Left cardiac atrium (tissue), 4 donors: ENCODE results near the gene CLEC2B. TPM values are rescaled to one million over a fixed set of nuclear protein-coding genes. Genes with fewer than 3 reads are reported as not detected.

Source experiments
- ATAC-seq, 2 donors: fragments of 200-7000 bp; cut with Tn5 transposase; one replicate each; pipeline ENCODE4 v1.9.1; 2020; ENCODE audit warnings: mild to moderate bottlenecking in 2 of 2, moderate library complexity in 2 of 2
- DNase-seq: peaks from one replicate; pipeline ENCODE4 v3.0.0-alpha.2; 2020
- intact Hi-C, 2 donors: fragments of 100-400 bp; cut with DNase I; formaldehyde crosslinking; loops; one replicate each; pipeline versions ENCODE4 v1.14.1 to v1.15.1; 2022 to 2023
- total RNA-seq, 2 donors: library from RNA; stranded (reverse); fragmentation: NEBNext Ultra II Directional; extraction: Animal tissue kit (Norgen Biotek cat#: 25700); gene quantifications; one replicate each; pipeline ENCODE4 v1.2.1, GENCODE V29; 2021
- donor health status: DM: no; HTN: yes; CAD: no.
- donor health status: DM: no; HTN: yes; CAD: no; lungs with severe emphysema.
- donor health status: DM: yes; HTN: yes; CAD: no.
- donor health status: Dilated cardiomyopathy.

Gene CLEC2B
- total RNA-seq, 2 donors from 2014 or later, result 3.9 to 8.6 TPM

DNA sequence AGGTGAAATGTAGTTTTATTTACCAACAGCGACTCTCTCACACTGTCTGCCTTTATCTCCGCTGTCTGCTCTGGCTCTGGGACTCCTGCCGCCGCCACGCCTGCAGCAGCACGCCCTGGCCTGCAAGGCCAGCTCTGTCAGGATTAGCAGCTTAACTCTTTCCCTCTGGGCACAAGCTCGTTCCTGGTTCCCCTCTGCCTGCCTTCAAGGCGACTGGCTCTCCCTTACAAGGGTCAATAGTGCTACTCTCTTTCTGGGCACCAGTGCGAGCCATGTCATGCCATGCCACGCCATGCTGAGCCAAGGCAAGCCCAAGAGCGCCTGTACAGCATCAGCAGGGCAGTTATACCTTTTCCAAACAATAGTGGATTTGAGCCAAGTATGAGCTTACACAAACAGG lies 3.6 kb upstream of the CLEC2B start:
- DNase-seq (no peak), ATAC-seq (peak in 1 of 2 donors; percentile 71)
- intact Hi-C loops, result no loop called here

DNA sequence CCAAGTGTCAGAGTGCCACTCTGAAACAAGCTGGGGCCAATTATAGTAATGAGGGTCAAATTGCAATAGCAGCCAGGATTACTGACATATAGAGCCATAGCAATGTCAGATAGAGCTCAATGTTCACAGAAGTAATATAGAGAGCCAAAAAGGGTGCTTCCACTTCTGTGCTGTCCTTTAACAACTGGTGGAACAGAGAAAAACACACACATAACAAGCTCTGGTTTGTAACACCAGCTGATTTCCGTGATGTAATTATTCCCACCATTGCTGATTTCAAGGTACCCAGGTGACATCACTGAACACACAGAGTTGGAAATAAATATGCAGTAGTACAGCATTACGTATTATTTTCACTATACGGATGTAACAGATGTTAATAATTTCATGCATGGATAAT lies 3.0 kb upstream of the CLEC2B start:
- no peak for DNase-seq
- intact Hi-C loops, result no loop called here
- no peak for ATAC-seq

DNA sequence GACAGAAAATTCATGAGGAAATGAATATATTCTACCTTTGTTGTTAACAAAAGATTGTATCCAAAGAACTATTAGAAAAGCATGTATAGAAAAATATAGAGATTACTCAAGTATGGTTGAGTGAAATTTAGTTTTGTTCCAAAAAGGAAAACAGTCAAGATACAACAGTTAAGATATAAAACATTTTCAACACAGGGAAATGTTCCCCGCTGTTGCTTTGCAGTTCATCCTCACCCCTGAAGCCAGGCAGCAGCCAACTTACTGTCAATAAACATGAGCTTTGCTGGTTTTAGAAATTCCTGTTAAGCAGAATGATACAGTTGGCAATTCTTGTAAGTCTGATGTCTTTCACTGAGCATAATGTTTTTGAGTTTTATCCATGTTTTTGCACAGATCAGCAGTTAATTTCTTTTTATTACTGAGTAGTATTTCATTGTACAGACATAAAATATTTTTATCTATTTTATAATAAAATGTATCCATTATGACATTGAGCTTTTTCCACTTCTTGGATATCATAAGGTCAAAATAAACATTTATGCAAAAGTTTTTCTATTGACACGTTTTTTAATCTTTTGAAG lies 1.2 kb upstream of the CLEC2B start:
- DNase-seq (no peak), ATAC-seq (peak in 1 of 2 donors; percentile 42)
- intact Hi-C loops, result no loop called here

DNA sequence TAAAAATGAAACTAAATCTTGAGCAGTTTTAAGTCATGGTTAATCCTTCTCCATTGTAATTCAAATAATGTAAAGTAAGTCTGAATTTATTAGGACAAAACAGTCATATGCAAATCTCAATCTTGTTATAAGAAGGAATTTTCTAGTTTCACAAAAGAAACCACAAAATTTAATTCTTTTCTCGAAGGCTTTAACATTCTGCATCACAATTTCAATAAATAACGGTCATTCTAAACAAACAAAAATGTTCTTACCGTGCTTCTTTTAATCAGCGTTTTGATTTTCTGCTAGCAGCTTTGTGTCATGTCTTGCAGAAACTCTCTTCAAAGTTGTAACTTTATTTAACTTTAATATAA lies 225 bp downstream of the CLEC2B start:
- no peak for ATAC-seq
- no peak for DNase-seq

DNA sequence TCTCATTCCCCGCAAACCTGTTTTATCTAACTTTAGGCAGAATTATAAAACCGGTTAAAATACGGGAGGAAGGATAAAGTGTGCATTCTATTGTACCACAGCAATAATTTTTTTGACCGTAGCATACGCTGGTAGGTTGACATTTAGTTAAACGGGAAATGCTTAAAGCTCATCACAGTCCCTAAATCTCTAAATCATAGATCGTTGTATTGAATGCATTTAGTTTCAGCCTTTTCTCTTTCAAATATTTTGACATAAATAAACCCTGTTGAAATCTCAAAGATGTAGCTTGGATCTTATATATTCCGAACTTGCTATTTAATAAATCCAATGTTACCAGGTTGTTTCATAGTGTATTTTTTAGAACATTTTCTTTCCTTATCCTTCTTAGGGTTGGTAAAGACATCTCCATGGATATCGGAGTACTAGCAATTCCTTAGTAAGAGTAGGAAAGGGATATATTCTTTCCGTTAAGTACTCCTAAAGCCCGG lies 798 bp downstream of the CLEC2B start:
- intact Hi-C loops, result no loop called here
- ATAC-seq (no peak), DNase-seq (no peak)

More for the DNA sequence above, 225 bp downstream of the CLEC2B start:
- intact Hi-C loops, result no loop called here

DNA sequence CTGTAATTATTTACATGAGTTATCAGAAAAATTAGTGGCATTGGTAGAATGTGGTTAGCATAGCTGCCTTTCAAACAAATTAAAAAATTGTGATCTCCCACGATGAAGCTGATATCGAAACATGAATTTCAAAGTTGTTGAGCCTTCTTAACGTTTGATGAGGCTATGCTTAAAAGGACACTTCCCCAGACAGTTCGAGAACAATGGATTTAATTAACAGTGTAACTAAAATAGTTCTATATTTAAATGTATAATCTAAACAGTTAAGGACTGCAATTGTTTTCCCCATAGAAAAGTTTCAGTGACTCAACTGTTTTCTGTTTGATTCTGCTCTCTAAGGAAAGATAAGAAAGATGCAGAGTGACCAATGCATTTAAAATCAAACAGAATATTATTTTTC lies 1.6 kb downstream of the CLEC2B start:
- DNase-seq, result no peak
- intact Hi-C loops, result no loop called here
- no peak for ATAC-seq

DNA sequence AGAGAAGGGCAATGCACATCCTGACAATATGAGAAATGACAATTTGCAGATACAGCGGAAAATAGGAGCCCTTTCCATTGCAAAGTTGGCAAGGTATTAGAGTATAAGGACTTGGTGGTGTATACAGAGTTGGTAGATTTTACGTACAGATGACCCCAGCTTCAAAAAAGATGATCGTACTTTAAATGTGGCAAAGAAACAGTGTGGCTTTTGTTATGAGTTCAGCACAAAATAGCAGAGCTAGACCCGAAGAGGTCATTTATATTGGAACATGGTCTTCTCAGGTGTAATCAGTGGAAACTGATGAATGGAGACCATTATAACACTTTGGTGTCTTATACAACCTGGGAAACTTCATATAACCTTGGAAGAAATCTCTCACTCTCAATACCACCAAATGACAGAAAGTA lies 2.3 kb downstream of the CLEC2B start:
- intact Hi-C loops, result no loop called here
- no peak for ATAC-seq
- DNase-seq, result no peak

DNA sequence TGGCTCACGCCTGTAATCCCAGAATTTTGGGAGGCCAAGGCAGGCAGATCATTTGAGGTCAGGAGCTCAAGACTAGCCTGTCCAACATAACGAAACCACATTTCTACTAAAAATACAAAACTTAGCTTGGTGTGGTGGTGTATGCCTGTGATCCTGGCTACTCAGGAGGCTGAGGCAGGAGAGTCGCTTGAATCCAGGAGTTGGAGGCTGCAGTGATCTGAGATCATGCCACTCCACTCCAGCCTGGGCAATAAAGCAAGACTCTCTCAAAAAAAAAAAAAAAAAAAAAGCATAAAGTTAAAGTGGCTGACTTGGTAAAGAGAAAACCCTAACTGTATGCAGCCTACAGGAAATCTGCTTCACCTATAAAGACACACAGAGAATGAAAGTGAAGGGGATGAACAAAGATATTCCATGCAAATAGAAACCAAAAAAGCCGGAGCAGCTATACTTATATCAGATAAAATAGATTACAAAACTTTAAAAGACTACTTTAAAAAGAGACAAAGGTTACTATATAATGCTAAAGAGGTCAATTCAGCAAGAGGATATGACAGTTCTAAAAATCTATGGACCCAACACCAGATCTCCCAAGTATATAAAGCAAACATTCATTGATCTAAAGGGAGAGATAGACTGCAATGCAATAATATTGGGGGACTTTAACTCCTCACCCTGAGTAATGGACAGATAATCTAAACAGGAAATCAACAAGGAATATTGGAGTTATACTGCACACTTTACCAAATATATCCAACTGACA lies 4.1 kb downstream of the CLEC2B start:
- no peak for DNase-seq
- intact Hi-C loops, result no loop called here
- no peak for ATAC-seq

DNA sequence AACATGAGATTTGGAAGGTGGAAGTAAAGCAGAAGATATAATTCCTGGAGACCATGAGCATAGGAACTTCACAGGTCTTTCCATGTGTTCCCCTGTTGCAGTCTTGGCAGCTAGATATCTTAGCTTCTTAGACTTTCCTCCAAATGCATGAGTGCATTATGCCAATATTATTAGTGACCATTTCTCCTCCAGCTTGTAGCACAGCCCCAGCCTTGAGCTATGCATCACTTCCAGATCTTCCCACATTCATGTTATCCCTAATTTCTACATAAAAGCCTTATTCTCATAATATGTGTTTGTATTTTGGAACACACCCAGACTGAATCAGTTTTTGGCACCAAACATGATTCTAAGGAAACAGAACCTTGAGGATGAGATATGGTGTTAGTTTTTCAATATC lies 11.0 kb downstream of the CLEC2B start:
- intact Hi-C loops, result no loop called here
- DNase-seq, result no peak
- ATAC-seq, result no peak

DNA sequence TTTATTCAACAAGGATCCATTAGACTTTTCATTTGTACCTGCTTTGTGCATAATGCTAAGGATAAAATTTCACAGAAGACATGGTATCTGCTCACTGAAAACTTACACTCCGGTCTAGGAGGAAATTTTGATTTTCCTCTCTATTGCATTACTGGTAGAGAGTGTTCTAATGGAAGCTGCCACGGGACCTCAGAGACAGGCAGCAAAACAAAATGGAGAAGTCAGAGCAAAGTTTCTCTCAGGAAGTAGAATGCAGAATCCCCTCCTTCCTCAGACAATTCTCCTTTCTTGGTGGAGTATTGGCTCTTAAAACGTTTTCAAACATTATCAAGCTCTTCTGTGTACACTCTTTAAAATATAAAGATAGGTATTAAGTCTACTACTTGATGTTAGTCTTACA lies 12.3 kb downstream of the CLEC2B start:
- ATAC-seq, result no peak
- intact Hi-C loops, result no loop called here
- no peak for DNase-seq

DNA sequence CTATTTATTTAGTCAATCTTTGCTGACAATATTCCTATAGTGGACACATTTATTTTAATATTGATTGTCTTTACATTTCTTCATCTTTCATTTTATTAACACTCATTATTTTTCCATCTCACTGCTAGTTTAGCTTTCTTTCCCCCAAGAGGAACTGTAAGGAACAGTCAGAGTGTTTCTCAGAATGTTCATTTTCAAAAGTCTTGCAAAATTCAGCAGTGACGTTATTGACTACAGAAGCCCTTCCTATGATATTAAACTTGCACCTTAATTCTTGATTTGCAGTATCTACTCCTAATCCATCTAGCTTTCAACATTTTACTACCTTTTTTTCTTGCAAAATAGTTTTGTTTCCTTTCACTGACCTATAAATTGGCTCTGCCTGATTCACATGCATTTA lies 13.0 kb downstream of the CLEC2B start:
- no peak for DNase-seq
- no peak for ATAC-seq
- intact Hi-C loops, result no loop called here

DNA sequence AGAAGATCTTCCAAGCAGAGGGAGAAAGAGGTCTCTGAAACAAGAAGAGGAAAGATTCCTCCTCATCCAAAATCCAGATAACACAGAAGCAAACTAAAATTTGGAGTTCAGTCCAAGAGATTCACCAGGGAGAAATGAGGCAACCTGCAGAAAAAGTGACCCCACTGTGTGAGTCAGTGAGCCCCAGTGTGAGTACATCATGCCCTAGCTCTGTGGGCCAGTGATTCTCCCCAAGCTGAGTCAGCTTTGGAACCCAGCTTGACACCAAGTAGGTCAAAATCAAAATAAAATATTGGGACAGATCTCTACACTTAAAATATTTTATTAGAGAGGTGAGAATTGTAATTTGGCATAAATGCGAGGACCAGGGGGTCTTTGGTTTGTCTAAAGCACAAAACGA lies 17.2 kb downstream of the CLEC2B start:
- no peak for DNase-seq
- no peak for ATAC-seq
- intact Hi-C loops, result no loop called here

DNA sequence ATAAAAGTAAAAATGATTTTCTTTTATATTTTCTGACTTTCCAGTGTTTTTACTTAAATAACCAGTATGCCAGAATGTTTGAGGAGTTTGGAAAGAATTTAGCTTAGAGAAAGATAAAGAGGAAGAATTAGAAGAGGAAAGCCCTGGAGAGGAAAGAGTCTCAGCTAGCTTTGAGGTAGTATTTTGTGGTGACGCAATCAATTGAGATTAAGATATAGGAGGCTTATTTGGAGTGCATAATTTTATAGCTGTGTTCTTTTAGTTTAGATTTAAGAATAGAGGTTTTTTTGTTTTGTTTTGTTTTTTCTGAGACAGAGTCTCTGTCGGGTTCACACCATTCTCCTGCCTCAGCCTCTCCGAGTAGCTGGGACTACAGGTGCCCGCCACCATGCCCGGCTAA lies 18.1 kb downstream of the CLEC2B start:
- intact Hi-C loops, result no loop called here
- no peak for DNase-seq
- ATAC-seq, result no peak

DNA sequence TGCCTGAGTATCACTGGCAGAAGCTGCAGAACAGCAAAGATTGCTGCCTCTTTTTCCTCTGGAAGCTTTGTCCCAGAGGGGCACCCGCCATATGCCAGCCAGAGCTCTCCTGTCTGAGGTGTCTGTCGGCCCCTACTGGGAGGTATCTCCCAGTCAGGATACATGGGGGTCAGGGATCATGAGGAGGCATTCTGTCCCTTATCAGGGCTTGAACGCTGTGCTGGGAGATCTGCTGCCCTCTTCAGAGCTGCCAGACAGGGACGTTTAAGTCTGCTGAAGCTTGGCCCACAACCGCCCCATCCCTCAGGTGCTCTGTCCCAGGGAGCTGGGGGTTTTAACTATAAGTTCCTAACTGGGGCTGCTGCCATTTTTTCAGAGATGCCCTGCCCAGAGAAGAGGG lies 20.3 kb downstream of the CLEC2B start:
- ATAC-seq (no peak), DNase-seq (no peak)
- intact Hi-C loops, result no loop called here

DNA sequence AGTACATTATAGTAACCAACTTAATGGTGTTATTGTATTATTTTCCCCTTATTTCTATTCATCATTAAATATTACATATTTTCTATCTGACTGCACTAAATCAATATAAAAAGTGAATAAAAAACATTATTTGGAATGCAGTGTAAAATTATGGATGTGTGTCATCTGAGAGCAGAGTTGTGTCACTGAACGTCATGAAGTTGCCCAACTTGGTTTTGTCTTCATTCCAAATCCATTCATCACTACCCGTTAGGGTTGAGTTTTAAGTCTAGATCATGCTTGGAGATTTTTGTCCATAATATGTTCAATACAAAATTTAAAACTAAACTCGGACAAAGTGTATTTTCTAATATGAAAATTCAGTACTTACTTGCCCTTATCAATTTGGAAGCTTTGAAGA lies 25.7 kb downstream of the CLEC2B start:
- DNase-seq, result no peak
- intact Hi-C loops, result no loop called here
- no peak for ATAC-seq

DNA sequence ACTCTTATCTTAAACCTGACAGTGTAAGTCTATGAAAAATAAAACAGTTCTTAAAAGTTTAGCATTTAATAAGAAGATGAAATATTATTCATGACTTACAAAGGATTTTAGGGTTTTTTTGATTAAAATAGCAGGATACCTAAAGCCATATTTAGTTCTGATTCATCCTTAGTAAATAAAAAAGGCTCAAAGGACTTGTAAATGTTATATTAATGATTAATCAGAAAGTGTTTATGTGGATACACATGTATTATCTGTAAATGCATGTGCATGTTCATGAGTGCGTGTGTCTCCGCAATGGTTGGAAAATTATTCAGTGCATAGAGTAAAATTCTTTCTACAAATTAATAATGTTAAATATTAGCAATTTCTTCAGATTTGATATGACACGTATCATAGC lies 37.4 kb downstream of the CLEC2B start:
- intact Hi-C loops, result no loop called here
- DNase-seq (no peak), ATAC-seq (no peak)

DNA sequence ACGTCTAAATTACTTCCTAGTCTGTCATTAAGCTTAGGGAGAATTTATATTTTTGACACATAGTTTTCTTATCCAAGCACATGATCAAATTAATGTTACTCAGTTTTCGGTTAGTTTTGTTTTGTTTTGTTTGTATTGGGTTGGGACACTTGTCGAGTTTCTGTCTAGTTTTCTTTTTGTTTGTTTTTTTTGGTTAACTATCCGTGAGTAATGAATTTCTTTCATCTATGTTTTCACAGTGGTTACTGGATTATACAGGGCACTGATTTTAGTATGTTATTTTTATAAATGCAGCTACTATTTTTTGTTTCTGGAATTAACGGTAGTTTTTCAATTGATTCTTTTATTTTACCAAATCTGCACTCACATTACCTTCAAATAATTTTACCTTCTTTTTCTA lies 39.2 kb downstream of the CLEC2B start:
- intact Hi-C loops, result no loop called here
- no peak for ATAC-seq
- no peak for DNase-seq

DNA sequence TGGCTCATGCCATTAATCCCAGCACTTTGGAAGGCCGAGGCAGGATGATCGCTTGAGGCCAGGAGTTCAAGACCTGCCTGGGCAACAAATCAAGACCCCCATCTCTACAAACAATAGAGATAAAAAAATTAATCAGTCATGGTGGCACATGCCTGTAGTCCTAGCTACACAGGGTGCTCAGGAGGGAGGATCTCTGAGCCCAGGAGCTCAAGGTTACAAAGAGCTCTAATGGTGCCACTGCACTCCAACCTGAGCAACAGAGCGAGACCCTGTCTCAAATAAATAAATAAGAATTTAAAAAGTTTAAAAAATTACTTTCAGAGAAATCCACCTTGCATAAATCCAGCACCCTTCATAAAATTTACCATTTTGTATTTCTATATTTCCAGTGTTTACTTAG lies 39.7 kb downstream of the CLEC2B start:
- intact Hi-C loops, result no loop called here
- ATAC-seq, result no peak
- no peak for DNase-seq

DNA sequence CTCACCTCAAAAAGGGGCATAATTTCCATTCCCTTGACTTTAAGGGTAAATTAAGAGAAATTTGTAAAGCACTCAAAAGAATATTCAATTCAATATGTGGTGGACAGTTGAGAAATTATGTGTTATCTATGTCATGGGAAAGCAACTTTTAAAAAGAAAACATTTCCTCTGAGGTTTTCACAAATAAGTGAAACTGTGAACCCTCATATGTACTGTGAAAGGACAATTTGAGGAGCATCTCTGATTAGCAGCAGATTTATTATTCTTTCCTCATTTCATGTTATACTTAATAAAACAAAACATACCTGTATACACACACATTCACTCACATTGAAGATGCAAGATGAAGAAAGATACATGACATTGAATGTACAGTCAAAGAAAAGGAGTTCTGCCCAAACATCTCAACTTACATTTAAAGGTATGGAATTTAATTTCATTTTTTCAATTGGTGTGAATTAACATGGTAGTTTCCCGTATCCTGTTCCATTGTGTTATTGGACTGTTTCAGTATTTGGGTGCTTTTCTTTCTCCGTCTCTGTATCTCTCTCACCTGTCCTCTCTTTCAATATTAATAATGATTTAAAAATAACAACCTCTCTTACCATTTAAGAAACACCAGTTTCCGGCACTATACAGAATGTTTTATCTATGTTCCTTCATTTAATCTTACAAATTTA lies 41.8 kb downstream of the CLEC2B start, which contains the start of gene KLRF1:
Gene KLRF1 (plus strand): TSS at position 273 of the 680 bp plus-strand sequence. CDS start 64 bp downstream, at position 337.
- intact Hi-C loops, result no loop called here
- ATAC-seq (no peak), DNase-seq (no peak)

DNA sequence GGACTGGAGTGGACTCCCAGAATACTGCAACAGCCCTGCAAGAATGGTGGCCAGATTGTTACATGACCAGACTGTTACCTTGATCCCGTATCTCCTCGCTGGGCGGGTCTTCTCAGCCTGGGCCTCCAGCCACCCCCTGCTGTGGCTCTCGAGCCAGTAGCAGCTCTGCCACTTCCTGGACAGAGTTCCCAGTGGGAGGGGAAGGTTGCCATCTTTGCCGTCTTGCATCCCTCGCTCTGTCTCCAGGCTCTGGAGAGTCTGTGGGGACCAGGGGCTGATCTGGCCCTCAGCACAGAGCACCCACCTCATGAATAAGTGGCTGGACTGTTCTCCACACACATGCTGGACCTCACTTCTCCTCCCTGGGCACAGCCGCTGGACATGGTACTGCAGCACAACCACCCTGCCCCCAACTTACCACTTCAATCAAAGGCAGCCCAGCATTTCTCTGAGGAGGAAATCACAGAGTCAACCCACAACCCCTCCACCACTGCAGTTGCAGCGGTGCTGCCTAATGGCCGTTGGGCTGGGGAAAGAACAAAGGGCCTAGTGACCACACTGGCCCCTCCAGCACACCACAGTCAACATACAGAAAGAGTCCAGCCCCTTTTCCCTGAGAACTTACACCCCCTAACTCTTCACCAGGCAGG lies 48.7 kb downstream of the CLEC2B start:
- ATAC-seq (no peak), DNase-seq (no peak)
- intact Hi-C loops, result no loop called here
